Measurements from ENCODE around the gene FLOT2. TPM values are rescaled to one million over a fixed set of nuclear protein-coding genes. Genes with fewer than 3 reads are reported as not detected.

FLOT2 gene
- polyA plus RNA-seq, 2 of the 4 experiments (the other 2 are of a cell fraction) = 66.4 to 78.6 TPM

GRCh38 chr17:28902819-28903545 is 5.4 kb upstream of the FLOT2 start, which contains the start of gene DHRS13 (continued):
- TF ChIP-seq RAD21 (conservative IDR thresholded peaks at IDR 0.05 in 1 of 2, IDR thresholded peaks at IDR 0.05 in 1 of 2) = peak; percentile 63 to 70
- no peak for TF ChIP-seq POLR2AphosphoS2 (conservative IDR thresholded peaks at IDR 0.05; ENCODE audit: low read length)
- TF ChIP-seq REST (IDR thresholded peaks at IDR 0.05) = no peak
- peak; percentile 68 for TF ChIP-seq GATA3 (IDR thresholded peaks at IDR 0.05; ENCODE audit: borderline replicate concordance)
- TF ChIP-seq CTCF (IDR thresholded peaks at IDR 0.05) = peak; percentile 100

- FAIRE-seq (no peak), DNase-seq (ENCODE audit: low read depth in 1 of 2, low spot score in 1 of 2) (peak; percentile 36 to 40), ATAC-seq (peak; percentile 34 to 45)
- TF ChIP-seq BHLHE40 (IDR thresholded peaks at IDR 0.05; ENCODE audit: low read depth, low read length) (no peak), PHF8 (IDR thresholded peaks at IDR 0.05; ENCODE audit: borderline replicate concordance, low read depth) (peak; percentile 71), ZSCAN20 (CRISPR knock-in tag; IDR thresholded peaks at IDR 0.05) (no peak), MYC (IDR thresholded peaks at IDR 0.05; ENCODE audit: borderline replicate concordance, low read length) (no peak), SMC3 (IDR thresholded peaks at IDR 0.05) (no peak), RNF2 (IDR thresholded peaks at IDR 0.05; ENCODE audit: borderline replicate concordance, low read depth) (no peak), KDM1A (IDR thresholded peaks at IDR 0.05; ENCODE audit: low read depth) (peak; percentile 65; the same call in 1 of the 2 replicates), FOSL2 (IDR thresholded peaks at IDR 0.05) (no peak), FOSL2 (CRISPR knock-in tag; IDR thresholded peaks at IDR 0.05) (no peak), RFX5 (IDR thresholded peaks at IDR 0.05) (no peak), HDAC2 (IDR thresholded peaks at IDR 0.05) (peak; percentile 73), ELK1 (IDR thresholded peaks at IDR 0.05; ENCODE audit: low read depth, low read length) (no peak), HEYL (CRISPR knock-in tag; IDR thresholded peaks at IDR 0.05) (no peak), MAX (IDR thresholded peaks at IDR 0.05) (no peak; the same call in 1 of the 2 replicates), USF2 (IDR thresholded peaks at IDR 0.05) (no peak)
- ChIA-PET CTCF (interaction anchor here (0.6 to 34.7 kb wide), 34 partner anchors 11 to 215 kb away, joined by 3 to 685 read pairs (median 5); partner anchors contain the start of genes FAM222B, NEK8, PHF12 and TLCD1), POLR2A (interaction anchor here (0.9 kb wide), 1 partner anchor 182 kb away, joined by 4 read pairs; the partner anchor contains the start of gene RPL23A)
- Histone ChIP-seq H3K4me2 (peak overlapping the region; percentile 95), H3K4me3 (peak overlapping the region; percentile 87), H3K9me3 (no peaks in the 10 kb centered on the region), H3K4me1 (peaks cover 12% of the 10 kb centered on the region), H3K27ac (peak overlapping the region; percentile 76 to 84)
- WGBS (ENCODE audit: missing lambda C conversion rate) = 10% methylated on average over 39 of the region's 62 CpGs
Observed at GRCh38 chr17:28901866-28902818, 4.6 kb upstream of the FLOT2 start.

Data from A549 (cell line).